Mammary epithelial cell (primary cell): ENCODE data around the gene PTDSS2.

Experiments used
- EZH2 ChIP-seq: IDR thresholded peaks from 2 replicates; pipeline ENCODE4 v1.6.1; 2012; ENCODE audit warnings: low read length, inconsistent platforms, borderline replicate concordance
- TF ChIP-seq, protein P1 (sequence below), 2 donors: IDR thresholded peaks in 1 of 2; conservative IDR thresholded peaks in 1 of 2; 2 replicates each; pipeline ENCODE4 v1.5.1; 2011 to 2012; ENCODE audit warnings: inconsistent platforms in 2 of 2, low read length in 2 of 2, mild to moderate bottlenecking in 2 of 2, control low read depth in 1 of 2, low read depth in 1 of 2; ENCODE audit not compliant: insufficient read depth in 1 of 2; ENCODE audit errors: extremely low read depth in 1 of 2

DNA sequence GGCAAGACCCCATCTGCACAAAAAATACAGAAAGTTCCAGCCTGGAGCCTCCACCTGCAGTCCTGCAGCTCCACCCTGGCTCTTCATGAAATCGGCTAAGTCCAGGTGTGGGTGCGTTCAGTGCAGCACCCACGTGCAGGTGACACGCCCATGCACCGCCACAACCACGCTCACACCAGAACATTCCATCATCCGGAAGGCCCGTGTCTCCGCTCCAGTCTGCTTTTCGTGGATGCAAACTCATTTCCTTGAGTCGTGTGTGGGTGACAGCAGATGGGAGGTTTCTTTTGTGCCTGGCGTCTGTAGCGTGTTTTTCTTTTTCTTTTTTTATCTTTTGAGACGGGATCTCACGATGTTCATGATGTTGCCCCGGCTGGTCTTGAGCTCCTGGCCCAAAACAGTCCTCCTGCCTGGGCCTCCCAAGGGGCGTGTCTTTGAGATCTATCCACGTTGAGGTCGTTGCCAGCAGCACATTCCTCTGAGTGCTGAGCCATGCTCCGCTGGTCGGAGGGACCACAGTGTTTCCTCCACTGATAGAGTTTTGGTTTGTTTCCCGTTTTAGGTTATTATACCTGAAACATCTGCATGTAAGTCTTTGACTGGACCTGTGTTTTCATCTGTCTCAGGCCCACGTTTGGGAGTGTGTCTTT is 7.2 kb downstream of the PTDSS2 start:
- TF ChIP-seq, protein P1, sequence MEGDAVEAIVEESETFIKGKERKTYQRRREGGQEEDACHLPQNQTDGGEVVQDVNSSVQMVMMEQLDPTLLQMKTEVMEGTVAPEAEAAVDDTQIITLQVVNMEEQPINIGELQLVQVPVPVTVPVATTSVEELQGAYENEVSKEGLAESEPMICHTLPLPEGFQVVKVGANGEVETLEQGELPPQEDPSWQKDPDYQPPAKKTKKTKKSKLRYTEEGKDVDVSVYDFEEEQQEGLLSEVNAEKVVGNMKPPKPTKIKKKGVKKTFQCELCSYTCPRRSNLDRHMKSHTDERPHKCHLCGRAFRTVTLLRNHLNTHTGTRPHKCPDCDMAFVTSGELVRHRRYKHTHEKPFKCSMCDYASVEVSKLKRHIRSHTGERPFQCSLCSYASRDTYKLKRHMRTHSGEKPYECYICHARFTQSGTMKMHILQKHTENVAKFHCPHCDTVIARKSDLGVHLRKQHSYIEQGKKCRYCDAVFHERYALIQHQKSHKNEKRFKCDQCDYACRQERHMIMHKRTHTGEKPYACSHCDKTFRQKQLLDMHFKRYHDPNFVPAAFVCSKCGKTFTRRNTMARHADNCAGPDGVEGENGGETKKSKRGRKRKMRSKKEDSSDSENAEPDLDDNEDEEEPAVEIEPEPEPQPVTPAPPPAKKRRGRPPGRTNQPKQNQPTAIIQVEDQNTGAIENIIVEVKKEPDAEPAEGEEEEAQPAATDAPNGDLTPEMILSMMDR (conservative IDR thresholded peaks at IDR 0.05 in 1 of 2, IDR thresholded peaks at IDR 0.05 in 1 of 2; ENCODE audit: extremely low read depth in 1 of 2, insufficient read depth in 1 of 2, low read depth in 1 of 2, low read length in 2 of 2), result no peak
- TF ChIP-seq EZH2, result no peak
